ENCODE results near the gene MAP2K6.

DNA sequence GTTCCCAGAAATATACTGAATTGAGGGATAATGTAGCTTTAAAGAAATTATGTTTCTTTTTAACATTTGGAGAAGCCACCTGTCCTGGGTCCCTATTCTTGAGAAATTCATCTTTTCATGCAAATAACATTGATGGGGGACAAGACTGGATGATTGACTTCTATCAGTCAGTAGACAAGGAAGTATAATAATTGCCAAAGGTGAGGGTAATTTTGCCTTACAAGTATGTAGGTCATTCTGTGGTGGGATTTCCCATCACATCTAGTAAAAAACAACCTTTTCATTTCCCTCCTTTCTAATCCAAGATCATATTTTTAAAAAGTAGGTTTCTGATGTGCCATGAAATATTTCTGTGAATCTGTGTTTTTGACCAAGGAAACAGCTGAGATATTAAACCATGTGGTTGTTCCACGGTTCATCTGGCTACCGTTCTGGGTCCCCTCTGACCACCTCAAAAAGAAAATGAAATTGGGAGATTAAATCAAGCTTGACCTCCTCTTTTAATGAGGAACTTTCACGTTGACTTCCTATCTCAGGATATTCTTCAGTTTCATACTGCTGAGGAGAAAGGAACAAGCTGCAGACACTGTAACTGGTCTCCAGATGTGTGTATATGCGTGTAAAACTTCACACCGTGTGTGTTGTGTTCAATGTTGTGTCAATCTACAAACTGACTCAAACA is 138.6 kb downstream of the MAP2K6 start:
- no peak for TF ChIP-seq MYC (IDR thresholded peaks at IDR 0.05; ENCODE audit: insufficient read depth, insufficient read length, insufficient replicate concordance, low read length, severe bottlenecking)
- TF ChIP-seq YBX1 (IDR thresholded peaks at IDR 0.05): no peak
- no peak for TF ChIP-seq ZZZ3 (IDR thresholded peaks at IDR 0.05; ENCODE audit: control insufficient read depth, insufficient read length, low read depth)
- TF ChIP-seq TCF7 (IDR thresholded peaks at IDR 0.05; ENCODE audit: borderline replicate concordance): no peak
- TF ChIP-seq EP300 (IDR thresholded peaks at IDR 0.05; ENCODE audit: borderline replicate concordance in 1 of 2, control insufficient read depth in 1 of 2, low read depth in 2 of 2, low read length in 2 of 2): no peak
- no peak for TF ChIP-seq SMC3 (IDR thresholded peaks at IDR 0.05; ENCODE audit: borderline replicate concordance, low read length)
- no peak for TF ChIP-seq NRF1 (conservative IDR thresholded peaks at IDR 0.05; ENCODE audit: low read depth, low read length)
- TF ChIP-seq BRCA1 (IDR thresholded peaks at IDR 0.05; ENCODE audit: low read depth, low read length): no peak
- no peak for TF ChIP-seq POLR2A (IDR thresholded peaks at IDR 0.05; ENCODE audit: low read depth, low read length)
- TF ChIP-seq, protein P1, sequence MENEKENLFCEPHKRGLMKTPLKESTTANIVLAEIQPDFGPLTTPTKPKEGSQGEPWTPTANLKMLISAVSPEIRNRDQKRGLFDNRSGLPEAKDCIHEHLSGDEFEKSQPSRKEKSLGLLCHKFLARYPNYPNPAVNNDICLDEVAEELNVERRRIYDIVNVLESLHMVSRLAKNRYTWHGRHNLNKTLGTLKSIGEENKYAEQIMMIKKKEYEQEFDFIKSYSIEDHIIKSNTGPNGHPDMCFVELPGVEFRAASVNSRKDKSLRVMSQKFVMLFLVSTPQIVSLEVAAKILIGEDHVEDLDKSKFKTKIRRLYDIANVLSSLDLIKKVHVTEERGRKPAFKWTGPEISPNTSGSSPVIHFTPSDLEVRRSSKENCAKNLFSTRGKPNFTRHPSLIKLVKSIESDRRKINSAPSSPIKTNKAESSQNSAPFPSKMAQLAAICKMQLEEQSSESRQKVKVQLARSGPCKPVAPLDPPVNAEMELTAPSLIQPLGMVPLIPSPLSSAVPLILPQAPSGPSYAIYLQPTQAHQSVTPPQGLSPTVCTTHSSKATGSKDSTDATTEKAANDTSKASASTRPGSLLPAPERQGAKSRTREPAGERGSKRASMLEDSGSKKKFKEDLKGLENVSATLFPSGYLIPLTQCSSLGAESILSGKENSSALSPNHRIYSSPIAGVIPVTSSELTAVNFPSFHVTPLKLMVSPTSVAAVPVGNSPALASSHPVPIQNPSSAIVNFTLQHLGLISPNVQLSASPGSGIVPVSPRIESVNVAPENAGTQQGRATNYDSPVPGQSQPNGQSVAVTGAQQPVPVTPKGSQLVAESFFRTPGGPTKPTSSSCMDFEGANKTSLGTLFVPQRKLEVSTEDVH (IDR thresholded peaks at IDR 0.05; ENCODE audit: low read depth, partially characterized antibody): no peak
